OCI-LY1 (cell line): ENCODE results near the gene SELENOP.

Source experiments
- EZH2 ChIP-seq: fragments of 200-600 bp; sonication (generic), shearing (Covaris generic); IDR thresholded peaks from 2 replicates; pipeline ENCODE4 v1.8.0; 2017; ENCODE audit warnings: borderline replicate concordance, mixed run types, mild to moderate bottlenecking, antibody characterized with exemption, low read length, moderate library complexity, mixed read lengths
- TF ChIP-seq, protein P1 (sequence below): fragments of 200-600 bp; sonication (generic), shearing (Covaris generic); IDR thresholded peaks from 2 replicates; pipeline ENCODE4 v1.5.1; 2017; ENCODE audit warnings: mild to moderate bottlenecking, antibody characterized with exemption, low read length, moderate library complexity, mixed read lengths

DNA sequence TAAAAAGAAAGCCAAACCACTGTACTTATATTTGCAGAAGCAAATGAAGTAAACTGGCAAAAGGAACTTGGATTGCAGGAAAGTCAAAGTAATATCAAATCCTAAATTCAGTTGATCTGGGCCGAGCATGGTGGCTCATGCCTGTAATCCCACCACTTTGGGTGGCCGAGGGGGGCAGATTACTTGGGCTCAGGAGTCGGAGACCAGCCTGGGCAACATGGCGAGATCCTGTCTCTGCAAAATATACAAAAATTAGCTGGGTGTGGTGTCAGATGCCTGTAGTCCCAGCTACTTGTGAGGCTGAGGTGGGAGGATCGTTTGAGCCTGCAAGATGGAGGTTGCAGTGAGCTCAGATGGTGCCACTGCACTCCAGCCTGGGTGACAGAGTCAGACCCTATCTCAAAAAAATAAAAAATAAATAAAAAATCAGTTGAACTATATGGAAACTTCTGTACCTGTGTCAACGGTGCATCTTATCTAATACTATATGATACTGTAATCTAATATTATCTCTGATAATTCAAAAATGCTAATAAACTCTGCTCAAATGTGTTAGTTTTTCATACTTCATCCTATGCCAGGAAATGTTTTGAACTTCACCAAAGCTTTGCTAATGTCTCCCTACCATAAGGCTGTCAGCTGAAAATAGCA, 10.1 kb downstream of the SELENOP start:
- TF ChIP-seq, protein P1, sequence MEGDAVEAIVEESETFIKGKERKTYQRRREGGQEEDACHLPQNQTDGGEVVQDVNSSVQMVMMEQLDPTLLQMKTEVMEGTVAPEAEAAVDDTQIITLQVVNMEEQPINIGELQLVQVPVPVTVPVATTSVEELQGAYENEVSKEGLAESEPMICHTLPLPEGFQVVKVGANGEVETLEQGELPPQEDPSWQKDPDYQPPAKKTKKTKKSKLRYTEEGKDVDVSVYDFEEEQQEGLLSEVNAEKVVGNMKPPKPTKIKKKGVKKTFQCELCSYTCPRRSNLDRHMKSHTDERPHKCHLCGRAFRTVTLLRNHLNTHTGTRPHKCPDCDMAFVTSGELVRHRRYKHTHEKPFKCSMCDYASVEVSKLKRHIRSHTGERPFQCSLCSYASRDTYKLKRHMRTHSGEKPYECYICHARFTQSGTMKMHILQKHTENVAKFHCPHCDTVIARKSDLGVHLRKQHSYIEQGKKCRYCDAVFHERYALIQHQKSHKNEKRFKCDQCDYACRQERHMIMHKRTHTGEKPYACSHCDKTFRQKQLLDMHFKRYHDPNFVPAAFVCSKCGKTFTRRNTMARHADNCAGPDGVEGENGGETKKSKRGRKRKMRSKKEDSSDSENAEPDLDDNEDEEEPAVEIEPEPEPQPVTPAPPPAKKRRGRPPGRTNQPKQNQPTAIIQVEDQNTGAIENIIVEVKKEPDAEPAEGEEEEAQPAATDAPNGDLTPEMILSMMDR: no peak
- TF ChIP-seq EZH2: no peak
